ENCODE data around the gene ESCO1.

Gene ESCO1

DNA sequence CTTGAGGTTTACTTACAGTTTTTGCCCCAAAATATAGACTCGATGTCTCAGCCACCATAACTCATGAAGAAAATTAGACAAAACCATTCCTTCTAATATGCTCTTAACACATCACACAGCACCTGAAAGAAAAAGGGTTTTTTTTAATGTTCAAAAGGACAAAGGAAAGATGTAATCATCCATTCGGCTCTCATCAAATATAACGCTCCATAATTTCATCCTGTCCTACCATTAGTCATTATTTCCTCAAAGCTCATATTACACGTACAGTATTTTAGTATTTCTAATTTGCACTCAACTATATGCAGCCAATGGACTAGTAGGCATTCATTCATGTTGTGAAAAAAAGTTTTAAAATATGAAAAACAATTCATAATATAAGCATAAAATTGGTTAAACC lies 24.8 kb downstream of the ESCO1 start:
- Histone ChIP-seq H3K27ac (ENCODE audit: low read depth, low read length) (no peak overlapping the region), H3K4me3 (ENCODE audit: low read depth, low read length) (no peak overlapping the region), H2AFZ (ENCODE audit: low read length, unreplicated experiment) (no peak overlapping the region), H3K79me2 (ENCODE audit: control insufficient read depth, insufficient read depth, low read length, unreplicated experiment) (peaks cover 10% of the 10 kb centered on the region), H3K4me1 (ENCODE audit: control insufficient read depth, insufficient read depth, low read length, unreplicated experiment) (no peaks in the 10 kb centered on the region), H3K36me3 (ENCODE audit: insufficient read depth, low read length) (peaks cover 25% of the 10 kb centered on the region), H3K27me3 (ENCODE audit: insufficient read depth, low read length) (no peaks in the 10 kb centered on the region)

DNA sequence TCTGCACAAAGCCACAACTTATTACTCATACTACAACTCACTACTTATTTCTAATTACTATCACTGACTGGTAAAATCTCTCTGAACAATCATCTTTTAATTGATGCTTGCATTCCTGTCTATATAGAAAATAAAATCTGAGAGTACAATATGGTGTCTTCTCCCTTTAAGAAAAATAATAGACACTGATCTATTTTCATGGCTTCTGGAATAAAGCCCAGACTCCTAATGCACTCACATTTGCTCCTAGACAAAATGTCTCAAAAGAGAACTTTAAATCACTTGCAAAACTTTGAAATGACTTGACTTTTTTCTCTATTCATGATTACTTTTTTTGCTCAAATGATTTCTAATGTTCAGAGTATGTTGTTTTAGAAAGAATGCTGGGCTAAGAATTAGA lies 28.7 kb downstream of the ESCO1 start:
- Histone ChIP-seq H3K4me1 (ENCODE audit: control insufficient read depth, insufficient read depth, low read length, unreplicated experiment) (no peaks in the 10 kb centered on the region), H3K27me3 (ENCODE audit: insufficient read depth, low read length) (no peaks in the 10 kb centered on the region), H3K36me3 (ENCODE audit: insufficient read depth, low read length) (peaks cover 25% of the 10 kb centered on the region)

DNA sequence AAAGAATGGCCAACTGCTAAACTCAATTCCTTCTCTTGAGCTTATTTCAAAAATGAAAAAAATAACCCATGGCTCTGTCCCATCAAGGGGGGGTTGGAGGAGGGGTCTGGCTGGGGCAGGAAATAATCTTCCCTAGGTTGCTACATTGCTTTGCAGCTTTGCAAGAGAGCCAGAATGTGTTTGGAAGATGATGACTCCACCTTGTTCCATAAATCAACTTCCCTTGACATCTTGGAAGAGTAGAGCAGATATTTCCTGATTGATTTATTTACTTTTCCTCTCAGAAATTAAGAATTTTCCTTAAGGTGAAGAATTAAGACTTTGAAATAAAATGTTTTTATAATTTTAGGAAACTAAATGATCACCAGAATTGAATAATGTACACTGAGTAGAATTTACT lies 41.3 kb downstream of the ESCO1 start:
- no peak overlapping the region for H2AFZ ChIP-seq (ENCODE audit: low read length, unreplicated experiment)
- no peak overlapping the region for H3K4me3 ChIP-seq (ENCODE audit: low read depth, low read length)
- H3K79me2 ChIP-seq (ENCODE audit: control insufficient read depth, insufficient read depth, low read length, unreplicated experiment) = no peaks in the 10 kb centered on the region
- H3K27ac ChIP-seq (ENCODE audit: low read depth, low read length) = no peak overlapping the region
- peaks cover 16% of the 10 kb centered on the region for H3K36me3 ChIP-seq (ENCODE audit: insufficient read depth, low read length)
- H3K27me3 ChIP-seq (ENCODE audit: insufficient read depth, low read length) = no peaks in the 10 kb centered on the region
- no peaks in the 10 kb centered on the region for H3K4me1 ChIP-seq (ENCODE audit: control insufficient read depth, insufficient read depth, low read length, unreplicated experiment)

More for the DNA sequence above, 28.7 kb downstream of the ESCO1 start:
- Histone ChIP-seq H3K79me2 (ENCODE audit: control insufficient read depth, insufficient read depth, low read length, unreplicated experiment) (no peaks in the 10 kb centered on the region), H2AFZ (ENCODE audit: low read length, unreplicated experiment) (no peak overlapping the region), H3K4me3 (ENCODE audit: low read depth, low read length) (no peak overlapping the region), H3K27ac (ENCODE audit: low read depth, low read length) (no peak overlapping the region)

DNA sequence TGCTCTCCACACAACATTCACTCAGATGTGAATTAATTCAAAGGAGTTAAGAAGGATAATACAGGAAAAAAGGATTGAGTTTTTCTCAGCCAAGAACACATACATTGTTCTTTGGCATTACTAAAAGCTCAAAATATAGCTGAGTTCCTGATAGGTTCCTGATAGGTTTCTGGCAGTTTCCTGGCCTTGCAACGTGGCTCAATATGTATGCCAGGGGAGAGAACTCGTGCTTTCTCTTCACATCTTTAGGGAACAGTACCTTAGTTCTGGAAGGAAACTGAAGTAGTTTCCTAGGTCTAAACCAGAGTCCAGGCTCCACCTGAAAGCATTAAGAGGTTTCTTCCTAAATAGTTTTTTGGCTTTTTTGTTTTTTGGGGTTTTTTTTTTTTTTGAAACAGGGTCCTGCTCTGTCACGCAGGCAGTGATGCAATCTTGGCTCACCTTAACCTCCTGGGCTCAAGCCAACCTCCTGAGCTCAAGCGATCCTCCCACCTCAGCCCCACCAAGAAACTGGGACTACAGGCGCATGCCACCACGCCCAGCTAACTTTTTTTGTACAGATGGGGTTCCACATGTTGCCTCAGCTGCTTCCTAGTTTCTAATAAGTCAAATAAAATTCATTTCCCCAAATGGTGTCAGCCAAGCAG lies 42.8 kb downstream of the ESCO1 start:
- Histone ChIP-seq H3K4me1 (ENCODE audit: control insufficient read depth, insufficient read depth, low read length, unreplicated experiment) (no peaks in the 10 kb centered on the region), H3K79me2 (ENCODE audit: control insufficient read depth, insufficient read depth, low read length, unreplicated experiment) (no peaks in the 10 kb centered on the region), H3K4me3 (ENCODE audit: low read depth, low read length) (no peak overlapping the region), H3K27me3 (ENCODE audit: insufficient read depth, low read length) (no peaks in the 10 kb centered on the region), H3K36me3 (ENCODE audit: insufficient read depth, low read length) (peaks cover 16% of the 10 kb centered on the region), H3K27ac (ENCODE audit: low read depth, low read length) (no peak overlapping the region), H2AFZ (ENCODE audit: low read length, unreplicated experiment) (no peak overlapping the region)

DNA sequence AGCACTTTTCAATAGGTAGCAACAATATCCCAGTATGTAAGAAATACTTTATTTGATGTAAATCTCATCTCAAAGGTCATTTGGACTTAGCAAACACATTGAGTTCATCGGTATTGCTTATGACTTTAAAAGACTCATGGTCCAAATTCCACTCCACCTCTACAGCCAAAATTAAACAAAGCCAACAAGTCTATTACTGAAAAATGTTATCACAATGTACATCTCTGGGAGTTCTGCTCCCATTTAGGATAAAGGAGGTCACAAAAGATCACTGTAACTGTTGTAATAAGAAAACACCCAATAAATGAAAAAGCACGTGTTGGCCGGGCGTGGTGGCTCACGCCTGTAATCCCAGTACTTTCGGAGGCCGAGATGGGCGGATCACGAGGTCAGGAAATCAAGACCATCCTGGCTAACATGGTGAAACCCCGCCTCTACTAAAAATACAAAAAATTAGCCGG lies 50.0 kb downstream of the ESCO1 start:
- Histone ChIP-seq H2AFZ (ENCODE audit: low read length, unreplicated experiment) (no peak overlapping the region), H3K36me3 (ENCODE audit: insufficient read depth, low read length) (peaks cover 7% of the 10 kb centered on the region; the same call in 1 of the 2 replicates), H3K27ac (ENCODE audit: low read depth, low read length) (no peak overlapping the region)

DNA sequence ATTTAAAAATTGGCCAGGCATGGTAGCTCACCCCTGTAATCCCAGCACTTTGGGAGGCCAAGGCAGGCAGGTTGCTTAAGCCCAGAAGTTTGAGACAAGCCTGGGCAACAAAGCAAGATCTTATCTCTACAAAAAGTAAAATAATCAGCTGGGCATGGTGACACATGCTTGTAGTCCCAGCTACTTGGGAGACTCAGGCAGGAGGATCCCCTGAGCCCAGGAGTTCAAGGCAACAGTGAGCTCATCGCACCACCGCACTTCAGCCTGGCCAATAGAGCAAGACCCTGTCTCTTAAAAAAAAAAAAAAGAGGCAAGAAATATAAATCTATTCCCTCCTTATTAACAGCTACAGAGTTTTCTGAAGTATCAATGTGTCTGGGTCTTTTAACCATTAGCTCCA lies 51.9 kb downstream of the ESCO1 start:
- no peaks in the 10 kb centered on the region for H3K27me3 ChIP-seq (ENCODE audit: insufficient read depth, low read length)
- H2AFZ ChIP-seq (ENCODE audit: low read length, unreplicated experiment) = no peak overlapping the region
- H3K36me3 ChIP-seq (ENCODE audit: insufficient read depth, low read length) = peaks cover 6% of the 10 kb centered on the region
- no peaks in the 10 kb centered on the region for H3K4me1 ChIP-seq (ENCODE audit: control insufficient read depth, insufficient read depth, low read length, unreplicated experiment)
- H3K27ac ChIP-seq (ENCODE audit: low read depth, low read length) = no peak overlapping the region
- H3K4me3 ChIP-seq (ENCODE audit: low read depth, low read length) = no peak overlapping the region
- no peaks in the 10 kb centered on the region for H3K79me2 ChIP-seq (ENCODE audit: control insufficient read depth, insufficient read depth, low read length, unreplicated experiment)

More for the DNA sequence above, 50.0 kb downstream of the ESCO1 start:
- H3K4me1 ChIP-seq (ENCODE audit: control insufficient read depth, insufficient read depth, low read length, unreplicated experiment) = no peaks in the 10 kb centered on the region
- H3K27me3 ChIP-seq (ENCODE audit: insufficient read depth, low read length) = no peaks in the 10 kb centered on the region
- H3K79me2 ChIP-seq (ENCODE audit: control insufficient read depth, insufficient read depth, low read length, unreplicated experiment) = no peaks in the 10 kb centered on the region
- no peak overlapping the region for H3K4me3 ChIP-seq (ENCODE audit: low read depth, low read length)

DNA sequence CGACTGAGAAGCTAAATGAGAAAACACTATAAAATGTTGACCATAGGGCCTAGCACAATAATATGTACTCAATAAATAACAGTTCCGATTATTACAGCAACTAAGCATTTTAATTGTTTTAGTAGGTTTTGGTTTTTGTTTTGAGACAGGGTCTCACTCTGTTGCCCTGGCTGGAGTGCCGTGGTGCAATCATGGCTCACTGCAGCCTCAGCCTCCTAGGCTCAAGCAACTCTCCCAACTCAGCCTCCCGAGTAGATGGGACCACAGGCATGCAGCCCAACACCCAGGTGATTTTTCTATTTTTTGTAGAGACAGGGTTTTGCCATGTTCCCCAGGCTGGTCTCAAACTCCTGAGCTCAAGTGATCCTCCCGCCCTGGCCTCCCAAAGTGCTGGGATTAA lies 54.1 kb downstream of the ESCO1 start:
- Histone ChIP-seq H3K36me3 (ENCODE audit: insufficient read depth, low read length) (peaks cover 6% of the 10 kb centered on the region; the same call in 1 of the 2 replicates), H3K27ac (ENCODE audit: low read depth, low read length) (no peak overlapping the region), H3K79me2 (ENCODE audit: control insufficient read depth, insufficient read depth, low read length, unreplicated experiment) (no peaks in the 10 kb centered on the region), H3K4me1 (ENCODE audit: control insufficient read depth, insufficient read depth, low read length, unreplicated experiment) (no peaks in the 10 kb centered on the region), H3K4me3 (ENCODE audit: low read depth, low read length) (no peak overlapping the region), H2AFZ (ENCODE audit: low read length, unreplicated experiment) (no peak overlapping the region), H3K27me3 (ENCODE audit: insufficient read depth, low read length) (no peaks in the 10 kb centered on the region)

DNA sequence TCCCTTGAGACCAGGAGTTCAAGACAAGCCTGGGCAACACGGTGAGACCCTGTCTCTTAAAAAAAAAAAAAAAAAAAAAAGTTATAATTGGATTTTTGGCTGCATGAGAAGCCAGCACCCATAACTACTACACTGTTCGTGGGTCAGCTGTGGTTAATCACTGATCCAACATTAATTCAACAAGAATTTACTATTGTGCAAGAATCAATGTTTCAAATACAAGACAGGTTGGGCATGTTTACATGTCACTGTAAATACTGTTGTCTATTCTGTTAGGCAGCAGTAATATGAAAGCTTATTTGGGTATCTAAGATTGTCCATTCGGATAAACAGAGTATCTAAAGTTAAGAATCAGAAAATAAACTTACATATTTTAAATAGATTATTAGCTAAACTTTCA lies 62.3 kb downstream of the ESCO1 start:
- no peaks in the 10 kb centered on the region for H3K79me2 ChIP-seq (ENCODE audit: control insufficient read depth, insufficient read depth, low read length, unreplicated experiment)
- H3K4me1 ChIP-seq (ENCODE audit: control insufficient read depth, insufficient read depth, low read length, unreplicated experiment) = no peaks in the 10 kb centered on the region
- peaks cover 5% of the 10 kb centered on the region for H3K36me3 ChIP-seq (ENCODE audit: insufficient read depth, low read length)
- no peak overlapping the region for H3K27ac ChIP-seq (ENCODE audit: low read depth, low read length)
- H3K27me3 ChIP-seq (ENCODE audit: insufficient read depth, low read length) = no peaks in the 10 kb centered on the region
- H3K4me3 ChIP-seq (ENCODE audit: low read depth, low read length) = no peak overlapping the region
- no peak overlapping the region for H2AFZ ChIP-seq (ENCODE audit: low read length, unreplicated experiment)

- Histone ChIP-seq H3K79me2 (ENCODE audit: control insufficient read depth, insufficient read depth, low read length, unreplicated experiment) (no peaks in the 10 kb centered on the region), H3K27me3 (ENCODE audit: insufficient read depth, low read length) (no peaks in the 10 kb centered on the region), H3K27ac (ENCODE audit: low read depth, low read length) (no peak overlapping the region), H3K4me3 (ENCODE audit: low read depth, low read length) (no peak overlapping the region), H3K4me1 (ENCODE audit: control insufficient read depth, insufficient read depth, low read length, unreplicated experiment) (no peaks in the 10 kb centered on the region), H3K36me3 (ENCODE audit: insufficient read depth, low read length) (peaks cover 13% of the 10 kb centered on the region), H2AFZ (ENCODE audit: low read length, unreplicated experiment) (no peak overlapping the region)
Measured at GRCh38 chr18:21534327-21534726, 66.2 kb downstream of the ESCO1 start.

DNA sequence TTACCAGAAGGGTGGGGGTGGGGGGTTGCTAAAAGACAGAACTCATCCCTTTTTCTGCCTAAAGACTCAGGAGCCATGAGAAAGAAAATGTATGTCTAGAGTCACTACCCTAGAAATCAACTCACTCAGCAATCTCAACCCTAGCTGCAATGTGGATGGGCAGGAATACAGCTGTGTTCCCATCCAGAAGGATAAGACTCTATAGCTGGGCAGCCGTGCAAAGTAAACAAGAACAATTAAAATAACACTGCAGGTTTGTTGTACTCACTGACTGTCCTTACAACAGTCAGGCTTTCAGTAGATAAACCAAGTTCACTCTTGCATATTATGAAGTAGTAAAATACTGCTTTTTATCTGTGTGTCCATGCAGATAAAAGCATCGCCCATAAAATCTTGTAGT lies 74.0 kb downstream of the ESCO1 start:
- H3K4me3 ChIP-seq (ENCODE audit: low read depth, low read length) = no peak overlapping the region
- no peak overlapping the region for H3K27ac ChIP-seq (ENCODE audit: low read depth, low read length)
- no peaks in the 10 kb centered on the region for H3K4me1 ChIP-seq (ENCODE audit: control insufficient read depth, insufficient read depth, low read length, unreplicated experiment)
- no peak overlapping the region for H2AFZ ChIP-seq (ENCODE audit: low read length, unreplicated experiment)
- H3K79me2 ChIP-seq (ENCODE audit: control insufficient read depth, insufficient read depth, low read length, unreplicated experiment) = no peaks in the 10 kb centered on the region
- peaks cover 25% of the 10 kb centered on the region for H3K36me3 ChIP-seq (ENCODE audit: insufficient read depth, low read length)
- H3K27me3 ChIP-seq (ENCODE audit: insufficient read depth, low read length) = no peaks in the 10 kb centered on the region

DNA sequence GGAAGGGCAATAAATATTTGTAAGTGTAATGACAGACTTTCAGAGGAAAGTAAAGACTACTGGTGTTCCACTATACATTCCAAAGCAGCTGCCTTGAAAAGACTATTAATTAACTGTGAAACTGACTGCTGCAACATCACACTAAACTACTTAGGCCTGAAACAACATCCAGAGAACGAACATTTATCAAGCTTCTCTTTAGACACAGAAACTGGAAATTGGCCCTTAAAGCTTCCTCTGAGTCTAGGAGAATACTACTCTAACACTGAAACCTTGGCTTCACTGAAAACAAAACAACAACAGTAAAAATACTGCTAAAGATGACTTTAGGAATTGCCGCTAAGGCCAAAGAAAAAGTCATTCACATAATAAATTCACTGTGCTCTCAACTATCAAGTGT lies 74.6 kb downstream of the ESCO1 start:
- Histone ChIP-seq H3K36me3 (ENCODE audit: insufficient read depth, low read length) (peaks cover 25% of the 10 kb centered on the region), H3K4me1 (ENCODE audit: control insufficient read depth, insufficient read depth, low read length, unreplicated experiment) (no peaks in the 10 kb centered on the region), H3K27ac (ENCODE audit: low read depth, low read length) (no peak overlapping the region), H3K79me2 (ENCODE audit: control insufficient read depth, insufficient read depth, low read length, unreplicated experiment) (no peaks in the 10 kb centered on the region), H3K4me3 (ENCODE audit: low read depth, low read length) (no peak overlapping the region), H2AFZ (ENCODE audit: low read length, unreplicated experiment) (no peak overlapping the region), H3K27me3 (ENCODE audit: insufficient read depth, low read length) (no peaks in the 10 kb centered on the region)
